Stimulated activated CD4-positive, alpha-beta T cell treated with anti-CD3 and anti-CD28 coated beads, Interleukin-1b, Interleukin-23, amount 100 ng/mL, for 1 hour (primary cell): ENCODE measurements around the gene SLC9A7.

Experiments
- DNase-seq, 2 donors: peaks; one replicate each; pipeline ENCODE4 v3.0.0-alpha.2; 2020; ENCODE audit warnings: low read depth in 2 of 2

SLC9A7 gene

DNA sequence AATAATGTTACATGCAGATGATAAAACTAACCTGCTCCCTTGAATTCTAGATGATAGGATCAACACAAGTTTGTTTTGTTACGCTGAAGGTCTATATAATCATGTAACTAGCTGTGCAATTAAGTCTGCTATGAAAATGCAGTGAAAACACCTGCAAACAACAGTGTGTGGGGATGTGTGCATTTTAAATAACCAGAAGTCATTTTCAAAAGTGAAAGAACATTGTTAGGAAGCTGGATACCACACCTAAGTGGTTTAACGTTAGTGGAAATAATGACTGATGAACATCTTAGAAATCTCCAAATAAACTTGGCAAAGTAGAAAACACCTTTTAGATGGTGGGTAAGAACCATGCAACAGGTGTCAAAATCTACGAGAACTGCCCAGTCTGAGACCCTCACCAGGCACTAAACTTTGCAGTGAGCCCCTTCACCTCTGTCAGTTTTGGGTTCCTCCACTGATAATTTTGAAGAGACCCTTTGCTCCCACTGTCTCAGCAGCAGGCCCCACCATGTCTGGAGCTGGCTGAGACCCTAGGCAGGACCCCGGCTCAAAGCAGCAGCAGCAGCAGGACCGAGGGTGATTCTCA lies 148.8 kb downstream of the SLC9A7 start:
- DNase-seq: no peak

DNA sequence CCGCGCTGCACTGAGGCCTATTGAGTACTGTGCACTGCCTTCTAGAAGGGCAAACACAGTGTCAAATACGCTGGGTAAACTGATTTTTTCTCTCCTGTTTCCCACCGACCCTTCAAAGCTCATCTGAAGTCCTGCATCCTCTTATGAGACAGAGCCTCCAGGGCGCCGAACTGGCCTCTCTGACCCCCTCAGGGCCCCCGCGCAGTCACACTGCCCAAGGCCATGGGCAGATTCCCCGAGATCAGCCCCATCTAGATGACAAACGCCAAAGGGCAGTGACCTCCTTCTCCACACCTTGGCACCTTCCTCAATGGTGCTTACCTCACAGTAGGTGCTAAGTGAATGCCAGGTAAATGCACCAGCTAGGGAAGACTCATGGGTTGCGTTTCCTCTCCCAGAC lies 151.0 kb downstream of the SLC9A7 start:
- DNase-seq: no peak

DNA sequence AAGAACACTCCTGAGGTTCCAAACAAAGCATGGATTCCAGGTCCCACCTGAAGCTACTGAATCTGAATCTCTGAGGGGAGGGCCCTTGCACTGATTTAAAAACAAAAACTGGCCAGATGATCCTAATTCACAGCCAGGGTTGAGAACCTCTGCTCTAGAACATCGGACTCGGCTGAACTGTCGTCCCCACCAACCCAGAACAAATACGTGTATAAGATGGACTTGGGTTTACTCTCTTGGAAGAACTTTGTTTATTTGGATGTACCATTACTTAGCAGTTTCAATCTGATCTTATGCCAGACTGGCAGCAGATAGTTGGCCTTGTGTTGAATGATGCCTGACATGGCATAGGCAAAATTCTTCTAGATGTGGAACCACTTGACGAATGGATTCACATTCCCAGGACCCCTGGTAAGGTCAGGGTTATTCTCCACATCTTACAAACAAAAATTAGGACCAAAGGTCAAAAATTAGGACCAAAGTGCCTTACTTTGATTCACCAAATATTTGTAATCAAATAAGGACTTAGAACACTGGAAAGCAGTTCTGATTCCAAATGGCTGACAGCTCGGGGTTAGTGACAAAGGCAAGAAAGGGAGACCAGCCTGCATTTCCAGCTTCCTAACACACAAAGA lies 156.3 kb downstream of the SLC9A7 start:
- no peak for DNase-seq

DNA sequence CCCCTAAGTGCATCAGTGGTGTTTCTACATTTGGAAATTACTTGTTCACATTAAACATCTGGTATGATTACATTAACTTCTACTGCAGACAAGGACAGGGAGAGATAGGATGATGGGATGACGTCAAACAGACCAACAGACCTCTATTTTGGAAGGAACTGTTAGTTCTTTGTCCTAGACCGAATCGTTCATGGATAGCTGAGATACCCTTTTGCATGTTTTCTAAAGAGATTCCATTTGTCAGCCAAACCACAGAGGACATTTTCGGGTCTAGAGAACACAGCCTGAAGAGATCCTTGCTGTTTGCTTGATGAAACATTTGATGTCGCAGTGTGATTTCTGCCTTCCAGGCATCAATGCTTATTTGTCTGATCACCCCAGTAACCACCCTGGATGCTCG lies 157.6 kb downstream of the SLC9A7 start:
- no peak for DNase-seq

DNA sequence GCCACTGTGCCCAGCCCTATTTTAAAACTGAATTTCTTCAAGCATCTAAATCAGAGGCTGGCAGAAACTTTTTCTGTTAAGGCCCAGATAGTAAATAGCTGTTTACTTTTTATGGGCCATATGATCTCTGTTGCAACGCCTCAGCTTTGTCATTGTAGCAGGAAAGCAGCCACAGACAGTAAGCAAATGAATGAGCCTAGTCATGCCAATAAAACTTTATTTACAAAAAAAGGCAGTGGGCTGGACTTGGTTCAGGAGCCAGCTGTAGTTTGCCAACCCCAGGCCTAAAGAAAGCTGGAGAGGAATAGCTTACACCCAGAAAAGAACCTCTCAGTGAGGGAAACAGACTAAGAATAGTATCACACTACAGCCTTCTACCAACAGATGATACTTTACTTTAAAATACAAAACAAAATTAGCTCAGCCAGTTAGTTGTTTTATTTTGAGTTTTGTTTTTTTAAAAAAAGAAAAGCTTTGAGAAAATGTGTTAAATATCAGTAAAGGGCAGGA lies 159.8 kb downstream of the SLC9A7 start:
- no peak for DNase-seq

DNA sequence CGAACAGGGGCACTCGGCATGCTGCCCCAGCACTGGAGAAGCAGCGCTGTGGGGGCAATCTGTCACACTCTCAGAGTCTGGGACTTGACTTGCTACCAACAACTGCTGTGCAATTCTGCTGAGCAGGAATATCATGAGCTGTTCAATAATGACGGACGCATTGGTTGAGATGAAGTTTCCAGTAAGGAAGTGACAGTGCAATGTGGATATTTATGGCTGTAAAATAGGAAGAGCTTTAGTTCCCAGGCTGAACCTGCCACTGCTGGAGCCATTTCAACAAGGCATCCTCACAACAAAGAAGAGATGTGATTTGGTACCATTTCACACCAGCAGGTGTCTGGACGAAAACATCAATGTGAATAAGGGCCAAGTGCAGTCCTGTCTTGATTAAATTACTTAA lies 161.1 kb downstream of the SLC9A7 start:
- no peak for DNase-seq

DNA sequence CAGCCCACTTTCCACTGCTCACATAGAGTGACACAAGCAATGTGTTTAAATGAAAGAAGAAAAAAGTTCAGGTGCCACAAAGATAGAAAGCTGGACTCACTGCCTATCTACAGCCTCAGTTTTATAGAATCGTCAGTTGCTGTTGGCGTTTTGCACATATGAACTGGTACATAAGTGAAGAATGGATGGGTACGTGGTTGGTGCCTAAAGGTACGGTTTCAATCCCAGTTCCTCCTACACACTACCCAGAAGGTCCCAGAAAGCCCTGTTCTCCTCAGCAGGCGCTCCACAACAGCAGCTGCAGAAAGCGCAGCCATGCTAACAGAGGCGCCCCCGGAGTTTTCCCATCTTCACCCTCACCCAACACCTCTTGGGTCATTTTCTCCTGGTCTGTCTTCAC lies 161.7 kb downstream of the SLC9A7 start:
- no peak for DNase-seq

DNA sequence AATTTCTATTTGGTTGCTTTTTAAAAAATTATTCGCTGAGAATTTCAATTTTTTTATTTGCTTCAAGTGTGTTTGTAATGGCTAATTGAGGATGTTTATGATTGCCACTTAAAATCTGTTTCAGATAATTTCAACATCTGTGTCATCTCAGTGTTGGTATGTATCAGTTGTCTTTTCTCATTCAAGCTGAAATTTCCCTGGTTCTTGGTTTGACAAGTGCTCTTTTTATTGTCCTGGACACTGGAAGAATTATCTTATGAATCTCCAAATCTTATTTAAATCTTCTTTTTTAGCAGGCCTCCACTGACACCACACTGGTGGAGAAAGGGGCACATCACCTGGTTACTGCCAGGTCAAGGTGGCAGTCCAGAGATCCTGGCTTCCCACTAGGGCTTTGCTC lies 163.8 kb downstream of the SLC9A7 start:
- no peak for DNase-seq

DNA sequence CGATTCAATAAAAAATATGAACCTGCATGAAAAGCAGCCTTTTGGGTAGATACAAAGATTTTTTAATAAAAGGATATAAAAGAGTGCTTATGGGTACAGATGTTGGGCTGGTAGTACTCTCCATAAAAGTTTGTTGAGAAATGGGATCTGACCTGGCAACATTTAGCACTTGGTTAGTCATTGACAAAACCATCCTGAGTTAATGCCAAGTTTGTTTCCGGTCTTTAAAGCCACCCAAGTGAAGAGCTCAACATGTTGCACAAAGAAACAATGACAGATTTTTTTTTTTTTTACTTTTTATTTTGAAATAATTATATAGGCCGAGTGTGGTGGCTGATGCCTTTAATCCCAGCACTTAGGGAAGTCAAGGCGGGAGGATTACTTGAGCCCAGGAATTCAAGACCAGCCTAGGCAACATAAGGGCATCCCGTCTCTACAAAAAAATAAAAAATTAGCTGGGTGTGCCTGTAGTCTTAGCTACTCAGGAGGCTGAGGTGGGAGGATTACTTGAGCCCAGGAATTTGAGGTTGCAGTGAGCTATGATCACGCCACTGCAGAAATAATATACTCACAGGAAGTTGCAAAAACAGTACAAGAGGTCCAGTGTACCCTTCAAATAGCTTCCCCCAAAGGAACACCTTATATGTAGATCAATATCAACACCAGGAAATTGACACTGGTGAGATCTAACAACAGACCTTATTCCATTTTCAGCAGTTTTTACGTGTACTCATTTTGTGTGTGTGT lies 168.8 kb downstream of the SLC9A7 start:
- no peak for DNase-seq

DNA sequence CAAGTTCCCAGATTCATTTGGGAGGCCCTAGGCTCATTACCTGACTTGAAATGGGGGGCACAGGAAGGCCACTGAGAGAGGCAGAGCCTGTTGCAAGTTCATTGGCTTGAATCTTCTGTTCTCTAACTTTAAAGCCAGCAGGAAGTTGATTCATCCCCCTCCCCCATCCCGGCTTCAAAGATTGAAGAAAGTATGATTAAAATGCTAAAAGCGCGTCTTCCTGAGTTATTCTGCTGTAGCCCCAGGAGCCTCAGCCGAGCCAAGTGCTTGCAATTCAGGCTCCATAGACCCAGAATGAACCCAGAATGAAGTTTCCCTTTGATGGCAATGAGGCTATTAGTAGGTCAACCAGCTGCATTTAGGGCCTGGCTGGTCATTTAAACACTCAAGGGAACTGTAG lies 170.7 kb downstream of the SLC9A7 start:
- DNase-seq: no peak

DNA sequence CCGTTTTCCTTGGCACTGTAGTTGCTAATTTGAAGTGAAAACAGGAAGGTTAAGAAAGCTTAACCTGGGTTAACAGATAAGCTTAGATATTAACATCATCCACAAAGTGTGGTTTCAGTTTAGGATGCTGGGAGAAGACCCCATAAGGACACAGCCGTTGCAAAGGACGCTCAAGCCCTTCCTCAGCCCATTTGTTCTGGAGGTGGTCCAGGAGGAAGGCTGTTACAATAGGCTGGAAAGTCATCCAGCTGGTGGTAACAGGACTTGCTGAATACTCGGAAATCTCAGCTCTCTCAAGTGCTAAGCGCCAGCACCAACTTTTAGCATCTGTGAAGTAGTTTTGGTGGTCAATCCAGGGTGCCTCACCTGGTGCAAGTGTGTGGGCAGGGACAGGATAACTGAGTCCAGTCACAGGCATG lies 171.2 kb downstream of the SLC9A7 start:
- no peak for DNase-seq

DNA sequence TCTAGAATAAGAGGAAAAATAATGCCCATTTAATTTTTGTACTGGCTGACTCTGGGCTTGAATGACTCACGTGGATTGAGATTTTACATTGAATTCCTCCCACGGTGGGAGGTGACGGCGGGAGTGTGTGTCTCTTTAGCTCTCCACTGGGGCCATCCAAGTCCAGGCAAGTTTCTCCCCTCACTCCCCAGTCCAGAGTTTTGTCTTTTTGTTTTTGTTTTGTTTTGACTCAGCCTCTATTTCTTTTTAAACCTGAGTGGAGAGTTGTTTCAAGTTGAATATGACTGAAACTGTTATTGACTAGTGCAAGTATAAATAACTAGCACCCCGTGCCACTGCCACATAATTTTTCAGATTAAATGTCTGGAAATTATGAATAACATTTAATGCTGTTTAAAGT lies 171.8 kb downstream of the SLC9A7 start:
- no peak for DNase-seq

DNA sequence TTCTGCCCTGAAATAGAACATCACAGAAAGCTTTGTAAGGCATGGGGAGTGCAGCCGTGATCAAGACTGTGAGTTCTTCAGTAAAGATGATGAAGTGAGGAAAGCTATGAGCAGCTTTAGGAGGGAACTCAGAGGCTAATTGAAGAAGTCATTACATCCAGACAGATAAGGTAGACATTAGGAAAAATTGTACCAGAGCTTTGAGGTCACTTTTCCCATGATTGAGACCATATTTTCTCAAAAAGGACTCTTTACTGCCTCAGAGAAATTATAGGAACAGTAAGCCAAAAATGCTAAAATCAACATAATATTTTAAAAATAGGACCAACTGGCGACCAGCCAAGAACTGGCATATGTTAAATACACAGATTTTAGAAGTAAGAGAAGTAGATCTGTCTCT lies 174.2 kb downstream of the SLC9A7 start:
- DNase-seq: no peak

DNA sequence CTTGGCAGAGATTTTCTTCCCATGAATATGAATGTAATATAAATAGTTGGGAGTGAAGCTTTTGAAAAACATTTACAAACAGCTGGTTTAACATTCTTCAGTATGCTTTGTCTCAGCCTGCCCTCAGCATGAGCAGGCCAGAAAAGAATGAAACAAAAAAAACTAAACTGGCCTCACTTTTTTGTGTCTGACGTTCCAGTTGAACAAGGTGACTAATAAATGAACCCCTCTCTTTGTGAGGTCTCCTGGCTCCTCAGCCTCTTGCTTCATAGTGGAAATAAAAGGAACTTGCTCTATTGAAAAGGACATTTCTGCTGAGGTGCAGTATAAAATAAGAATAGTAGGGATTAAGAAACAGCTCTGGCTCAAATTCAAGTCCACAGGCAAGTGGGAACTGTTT lies 176.0 kb downstream of the SLC9A7 start:
- DNase-seq: no peak

DNA sequence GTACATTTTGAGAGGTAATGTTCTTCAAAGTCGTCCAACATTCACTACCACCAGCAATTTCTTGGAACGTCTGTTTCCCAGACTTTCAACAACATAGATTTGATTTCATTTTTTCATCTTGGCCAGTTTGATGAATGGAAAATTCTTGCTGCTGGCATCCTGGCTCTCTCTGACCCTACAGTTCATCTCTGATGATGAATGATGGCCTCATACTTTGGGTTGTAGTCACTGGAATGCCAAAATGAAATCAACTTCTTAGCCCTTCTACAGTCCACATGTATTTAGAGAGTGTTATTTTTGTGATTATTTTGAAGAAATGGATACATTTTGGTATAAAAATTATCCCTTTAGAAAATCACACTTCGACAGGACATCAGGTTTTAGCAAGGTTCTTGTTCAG lies 176.6 kb downstream of the SLC9A7 start:
- no peak for DNase-seq

DNA sequence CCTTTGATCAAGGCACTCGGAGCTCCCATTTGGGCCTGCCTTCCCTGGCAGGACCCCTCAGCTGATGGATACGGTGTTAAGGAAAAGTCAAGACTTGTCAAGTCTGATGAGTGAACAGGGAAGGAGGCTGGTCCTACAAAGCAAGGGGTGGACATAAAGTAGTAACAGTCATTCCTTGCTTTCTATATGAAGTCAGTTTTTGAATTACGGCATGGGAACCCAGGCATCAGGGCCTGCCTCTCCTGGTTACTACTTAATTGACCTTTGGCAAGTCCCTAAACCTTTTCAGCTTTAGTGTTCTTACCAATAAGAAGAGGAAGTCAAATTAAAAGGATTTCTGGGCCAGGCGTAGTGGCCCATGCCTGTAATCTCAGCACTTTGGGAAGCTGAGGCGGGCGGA lies 178.3 kb downstream of the SLC9A7 start:
- DNase-seq: no peak

DNA sequence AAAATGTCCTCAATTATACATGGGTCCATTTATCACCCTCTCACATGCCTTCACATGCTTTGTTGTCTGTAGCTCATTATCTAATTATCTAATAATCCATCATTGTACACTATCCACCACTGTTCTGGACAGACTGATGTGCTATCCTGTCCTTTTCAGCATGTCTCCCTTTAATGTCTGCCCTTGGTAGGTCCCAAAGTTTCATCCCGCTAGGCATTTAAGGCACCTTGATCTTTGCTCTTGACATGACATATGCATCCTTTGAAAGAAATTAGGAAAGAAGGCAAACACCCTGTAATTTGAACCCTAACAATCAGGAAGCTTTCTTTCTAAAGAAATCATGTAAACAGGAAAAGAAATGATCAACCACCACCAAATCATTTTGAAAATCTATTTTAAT lies 179.7 kb downstream of the SLC9A7 start:
- no peak for DNase-seq

DNA sequence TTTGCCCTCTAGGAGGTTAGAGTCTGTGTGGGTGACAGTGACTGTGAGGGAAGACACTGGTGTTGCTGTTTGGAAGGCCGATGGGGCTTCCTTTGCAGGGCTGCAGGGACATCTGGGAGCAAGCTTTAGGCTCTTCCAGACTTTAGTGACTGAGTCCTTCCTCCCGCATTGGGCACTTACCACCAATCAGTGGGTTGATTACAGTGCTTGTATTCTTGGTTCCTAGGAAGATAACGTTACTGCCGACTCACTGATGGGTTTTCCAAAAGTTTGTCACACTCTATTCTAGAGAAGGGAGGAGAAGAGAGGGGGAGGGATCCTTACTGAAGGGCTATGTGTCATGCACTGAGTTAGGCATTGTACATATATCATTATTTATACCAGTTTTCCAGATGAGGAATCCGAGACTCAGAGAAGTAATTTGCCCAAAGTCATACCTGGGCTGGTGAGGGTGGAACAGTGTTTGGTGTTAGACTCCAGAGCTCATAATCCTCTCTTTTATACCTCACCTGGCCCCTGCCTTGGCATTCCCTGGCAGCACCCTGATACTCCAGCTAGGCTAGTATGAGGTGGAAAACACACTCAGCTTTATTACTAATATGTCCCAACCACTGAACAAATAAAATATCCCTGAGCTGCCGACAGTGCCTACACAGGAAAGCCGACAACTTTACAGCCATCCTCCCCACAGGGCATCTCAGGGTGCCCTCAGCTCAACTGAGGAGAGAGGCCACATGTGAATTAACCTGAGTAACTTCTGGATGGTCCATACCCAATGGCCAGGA lies 181.5 kb downstream of the SLC9A7 start:
- DNase-seq: no peak

DNA sequence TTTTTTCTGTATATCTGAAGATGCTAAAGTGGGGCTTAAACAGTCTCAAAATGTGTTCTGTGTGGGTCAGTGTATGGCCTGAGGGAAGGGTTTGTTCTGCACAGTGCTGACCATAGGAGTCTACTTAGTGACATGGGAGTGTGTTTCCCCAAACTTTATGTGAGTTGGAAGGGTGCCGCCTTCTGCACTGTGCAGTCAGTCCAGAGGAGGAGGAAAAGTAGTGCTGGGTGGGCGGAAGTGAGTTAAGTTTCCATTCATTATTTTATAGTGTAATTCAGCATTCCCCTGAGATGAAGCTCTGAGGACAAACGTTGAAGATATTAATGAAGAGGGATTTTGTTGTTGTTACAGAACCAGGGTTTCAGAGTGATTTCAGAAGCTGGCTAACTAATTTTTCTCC lies 182.5 kb downstream of the SLC9A7 start:
- no peak for DNase-seq

DNA sequence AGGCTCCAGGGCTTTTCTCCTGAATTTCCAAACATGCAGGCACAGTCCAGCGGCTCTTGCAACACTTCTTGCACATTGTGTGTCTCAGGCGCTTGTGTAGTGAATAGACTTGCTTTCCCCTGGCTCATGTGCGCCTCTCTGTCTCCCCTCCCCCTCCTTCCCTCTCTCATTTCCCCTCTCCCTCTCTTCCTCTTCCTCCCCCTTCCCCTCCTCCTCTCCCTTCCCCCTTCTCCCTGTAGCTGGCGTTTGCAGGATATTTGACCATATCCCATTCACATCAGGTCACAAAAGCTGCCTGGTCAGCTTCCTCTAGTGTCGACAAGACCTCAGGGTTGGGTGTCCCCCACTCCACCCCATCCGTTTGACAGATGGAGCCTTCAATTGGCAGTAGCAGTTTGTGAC lies 182.9 kb downstream of the SLC9A7 start:
- no peak for DNase-seq

DNA sequence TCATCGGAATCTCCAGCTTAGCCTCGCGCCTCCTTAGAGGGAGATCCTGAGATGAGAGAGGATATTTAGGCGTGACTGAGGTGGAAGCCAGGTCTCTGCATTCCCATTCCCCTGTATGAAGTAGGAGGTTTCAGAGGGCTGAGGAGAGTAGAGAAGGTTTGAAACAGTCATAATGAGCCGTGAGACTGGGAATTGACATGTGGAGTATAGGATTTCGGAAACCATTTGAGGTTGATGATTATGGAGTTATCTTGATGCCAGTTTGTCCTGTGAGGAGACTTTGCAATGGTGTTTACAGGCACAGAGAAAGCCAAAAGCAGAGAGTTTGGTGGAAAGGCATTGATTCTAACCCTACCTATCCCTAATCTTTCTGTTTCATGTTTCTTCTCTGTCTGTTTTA lies 183.3 kb downstream of the SLC9A7 start:
- no peak for DNase-seq

DNA sequence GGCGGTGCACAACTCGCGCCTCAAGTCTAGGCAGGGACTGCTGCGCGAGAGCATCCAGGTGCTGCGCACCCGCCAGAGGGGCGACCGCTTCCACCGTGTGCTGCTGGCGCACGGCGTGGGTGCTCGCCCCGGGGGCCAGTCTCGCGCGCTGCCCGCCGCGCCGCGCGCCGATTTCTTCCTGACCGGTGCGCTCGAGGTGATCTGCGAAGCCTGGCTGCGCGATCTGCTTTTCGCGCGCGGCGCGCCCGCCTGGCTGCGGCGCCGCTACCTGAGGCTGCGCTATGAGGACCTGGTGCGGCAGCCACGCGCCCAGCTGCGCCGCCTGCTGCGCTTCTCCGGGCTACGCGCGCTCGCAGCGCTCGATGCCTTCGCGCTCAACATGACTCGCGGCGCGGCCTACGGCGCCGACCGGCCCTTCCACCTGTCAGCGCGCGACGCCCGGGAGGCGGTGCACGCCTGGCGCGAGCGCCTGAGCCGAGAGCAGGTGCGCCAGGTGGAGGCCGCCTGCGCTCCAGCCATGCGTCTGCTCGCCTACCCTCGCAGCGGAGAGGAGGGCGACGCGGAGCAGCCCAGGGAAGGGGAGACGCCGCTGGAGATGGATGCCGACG lies 184.0 kb downstream of the SLC9A7 start:
- DNase-seq: no peak
